Osteocyte (in vitro differentiated cells): ENCODE measurements around the gene ADAMTS2. TPM values are rescaled to one million over a fixed set of nuclear protein-coding genes. Genes with fewer than 3 reads are reported as not detected.

ENCODE experiments used
- DNase-seq: peaks from one replicate; pipeline ENCODE4 v3.0.0; 2021; ENCODE audit warnings: mixed read lengths; ENCODE audit not compliant: unreplicated experiment; ENCODE audit errors: extremely low spot score
- H3K27ac Mint-ChIP-seq: one replicate; pipeline ENCODE4 v1.8.0; 2021; ENCODE audit warnings: mild to moderate bottlenecking, mixed read lengths; ENCODE audit not compliant: unreplicated experiment
- H3K27me3 Mint-ChIP-seq: one replicate; pipeline ENCODE4 v1.8.0; 2021; ENCODE audit warnings: mixed read lengths; ENCODE audit not compliant: unreplicated experiment
- H3K36me3 Mint-ChIP-seq: one replicate; pipeline ENCODE4 v1.8.0; 2021; ENCODE audit warnings: mixed read lengths; ENCODE audit not compliant: unreplicated experiment
- H3K4me1 Mint-ChIP-seq: one replicate; pipeline ENCODE4 v1.8.0; 2021; ENCODE audit warnings: mixed read lengths; ENCODE audit not compliant: unreplicated experiment
- H3K4me3 Mint-ChIP-seq: one replicate; pipeline ENCODE4 v1.8.0; 2021; ENCODE audit warnings: mild to moderate bottlenecking, moderate library complexity, mixed read lengths; ENCODE audit not compliant: unreplicated experiment
- H3K9me3 Mint-ChIP-seq: one replicate; pipeline ENCODE4 v1.8.0; 2021; ENCODE audit warnings: mixed read lengths; ENCODE audit not compliant: unreplicated experiment
- total RNA-seq: library from RNA; stranded (reverse); gene quantifications from 2 replicates; pipeline ENCODE4 v1.2.1, GENCODE V29; 2021
- TF ChIP-seq, protein P1 (sequence below): fragments of 200-600 bp; sonication (generic); IDR thresholded peaks from 2 replicates; pipeline ENCODE4 v1.5.0; 2021; ENCODE audit warnings: antibody characterized with exemption, mild to moderate bottlenecking, moderate library complexity

Gene ADAMTS2
- total RNA-seq, 1 donor from 2014 or later, result 12.2 TPM

GRCh38 chr5:179234563-179235135, 110.6 kb downstream of the ADAMTS2 start:
- TF ChIP-seq, protein P1, sequence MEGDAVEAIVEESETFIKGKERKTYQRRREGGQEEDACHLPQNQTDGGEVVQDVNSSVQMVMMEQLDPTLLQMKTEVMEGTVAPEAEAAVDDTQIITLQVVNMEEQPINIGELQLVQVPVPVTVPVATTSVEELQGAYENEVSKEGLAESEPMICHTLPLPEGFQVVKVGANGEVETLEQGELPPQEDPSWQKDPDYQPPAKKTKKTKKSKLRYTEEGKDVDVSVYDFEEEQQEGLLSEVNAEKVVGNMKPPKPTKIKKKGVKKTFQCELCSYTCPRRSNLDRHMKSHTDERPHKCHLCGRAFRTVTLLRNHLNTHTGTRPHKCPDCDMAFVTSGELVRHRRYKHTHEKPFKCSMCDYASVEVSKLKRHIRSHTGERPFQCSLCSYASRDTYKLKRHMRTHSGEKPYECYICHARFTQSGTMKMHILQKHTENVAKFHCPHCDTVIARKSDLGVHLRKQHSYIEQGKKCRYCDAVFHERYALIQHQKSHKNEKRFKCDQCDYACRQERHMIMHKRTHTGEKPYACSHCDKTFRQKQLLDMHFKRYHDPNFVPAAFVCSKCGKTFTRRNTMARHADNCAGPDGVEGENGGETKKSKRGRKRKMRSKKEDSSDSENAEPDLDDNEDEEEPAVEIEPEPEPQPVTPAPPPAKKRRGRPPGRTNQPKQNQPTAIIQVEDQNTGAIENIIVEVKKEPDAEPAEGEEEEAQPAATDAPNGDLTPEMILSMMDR, result no peak
- H3K9me3 Mint-ChIP-seq, result peaks cover 29% of the 10 kb centered on the region
- no peak overlapping the region for H3K27ac Mint-ChIP-seq
- no peak overlapping the region for H3K4me3 Mint-ChIP-seq
- peak; percentile 81 for DNase-seq
- H3K27me3 Mint-ChIP-seq, result no peaks in the 10 kb centered on the region
- no peaks in the 10 kb centered on the region for H3K4me1 Mint-ChIP-seq
- no peaks in the 10 kb centered on the region for H3K36me3 Mint-ChIP-seq

DNA sequence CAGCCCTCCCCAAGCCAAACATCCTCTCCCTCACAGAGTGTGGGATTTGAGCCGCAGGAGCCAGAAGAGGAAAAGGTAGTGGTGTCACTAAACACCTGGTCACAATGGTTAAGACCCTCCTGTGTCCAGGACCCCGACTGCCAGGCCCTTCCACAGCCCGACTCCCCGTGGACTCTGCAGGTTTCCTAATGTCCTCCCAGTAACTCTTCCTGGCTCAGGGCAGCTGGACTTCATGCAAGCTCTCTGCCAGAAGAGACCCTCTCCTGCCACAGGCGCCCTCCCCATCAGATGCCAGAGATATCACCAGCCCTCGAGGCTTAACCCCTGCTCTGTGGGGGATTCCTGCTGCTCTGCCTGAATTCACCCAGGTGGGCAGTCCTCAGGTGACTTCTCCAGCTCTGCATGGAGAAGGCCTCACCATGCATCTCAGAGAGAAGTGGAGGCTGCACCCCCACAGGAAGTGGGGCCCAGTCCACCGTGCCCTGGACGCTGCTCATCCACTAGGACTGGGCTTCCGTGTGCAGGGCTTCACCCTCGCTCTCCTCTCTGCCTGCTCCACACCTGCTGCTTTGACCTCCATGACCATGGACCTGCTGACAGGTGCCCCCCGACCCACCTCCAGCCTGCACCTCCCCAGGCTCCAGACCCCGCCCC, 111.2 kb downstream of the ADAMTS2 start:
- DNase-seq, result peak; percentile 79
- no peak overlapping the region for H3K27ac Mint-ChIP-seq
- TF ChIP-seq, protein P1, result no peak
- no peaks in the 10 kb centered on the region for H3K36me3 Mint-ChIP-seq
- H3K4me3 Mint-ChIP-seq, result no peak overlapping the region
- peaks cover 23% of the 10 kb centered on the region for H3K9me3 Mint-ChIP-seq
- no peaks in the 10 kb centered on the region for H3K27me3 Mint-ChIP-seq
- H3K4me1 Mint-ChIP-seq, result no peaks in the 10 kb centered on the region

DNA sequence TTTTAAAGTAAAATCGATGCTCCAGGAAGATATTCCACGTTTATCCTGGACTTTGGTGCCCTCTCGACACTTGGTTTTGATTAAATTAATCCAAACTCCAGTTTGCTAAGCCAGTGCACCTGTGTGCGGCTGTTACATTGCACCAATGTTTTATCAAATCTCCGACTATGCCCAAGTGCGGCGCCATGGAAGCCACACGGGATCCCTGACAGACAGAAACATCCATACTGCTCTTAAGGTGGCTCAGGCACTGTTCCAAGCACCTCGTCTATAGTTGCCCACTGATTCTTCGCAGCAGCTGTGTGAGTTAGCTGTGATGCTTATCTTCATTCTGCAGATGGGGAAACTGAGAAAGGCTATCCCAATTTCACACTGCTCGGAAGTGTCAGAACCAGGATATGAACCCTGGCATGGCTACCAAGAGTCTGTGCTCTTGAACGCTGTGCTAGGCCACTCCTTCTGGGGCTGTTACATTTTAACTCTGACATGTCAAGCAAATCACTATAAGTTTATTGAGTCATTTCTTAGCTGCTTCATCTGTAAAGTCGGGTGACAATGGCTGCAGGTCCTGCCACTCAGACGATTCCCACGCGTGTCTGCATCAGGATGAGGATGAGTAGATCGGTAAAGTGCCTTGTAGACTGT, 113.0 kb downstream of the ADAMTS2 start:
- Mint-ChIP-seq H3K27me3 (no peaks in the 10 kb centered on the region), H3K9me3 (peaks cover 16% of the 10 kb centered on the region), H3K36me3 (no peaks in the 10 kb centered on the region), H3K27ac (no peak overlapping the region), H3K4me3 (no peak overlapping the region), H3K4me1 (no peaks in the 10 kb centered on the region)
- TF ChIP-seq, protein P1, result no peak
- DNase-seq, result no peak

DNA sequence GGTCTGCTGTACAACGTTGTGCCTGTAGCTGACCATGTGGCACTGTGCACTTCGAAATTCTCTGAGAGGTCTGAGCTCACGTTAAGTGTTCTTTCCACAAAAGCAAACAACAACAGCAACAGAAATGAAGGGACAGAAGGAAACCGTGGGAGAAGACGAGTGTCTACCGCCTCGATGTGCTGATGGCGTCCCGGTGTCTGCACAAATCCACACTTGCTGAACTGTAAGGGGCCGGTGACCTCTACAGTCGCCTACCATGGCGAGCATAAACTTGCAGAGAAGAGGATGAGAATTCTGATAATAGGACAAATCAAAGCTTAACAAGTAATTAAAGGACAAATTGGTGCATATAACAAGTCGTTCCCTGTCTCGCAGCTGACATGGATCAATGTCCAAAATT, 114.0 kb downstream of the ADAMTS2 start:
- H3K27ac Mint-ChIP-seq, result no peak overlapping the region
- no peak overlapping the region for H3K4me3 Mint-ChIP-seq
- TF ChIP-seq, protein P1, result no peak
- H3K9me3 Mint-ChIP-seq, result peaks cover 16% of the 10 kb centered on the region
- no peak for DNase-seq
- H3K36me3 Mint-ChIP-seq, result no peaks in the 10 kb centered on the region
- H3K27me3 Mint-ChIP-seq, result no peaks in the 10 kb centered on the region
- no peaks in the 10 kb centered on the region for H3K4me1 Mint-ChIP-seq

- Mint-ChIP-seq H3K36me3 (no peaks in the 10 kb centered on the region), H3K4me3 (no peak overlapping the region), H3K27ac (no peak overlapping the region), H3K27me3 (no peaks in the 10 kb centered on the region), H3K9me3 (peaks cover 15% of the 10 kb centered on the region), H3K4me1 (no peaks in the 10 kb centered on the region)
- TF ChIP-seq, protein P1, result no peak
- peak; percentile 66 for DNase-seq
Measured at GRCh38 chr5:179230061-179230461, 115.2 kb downstream of the ADAMTS2 start.
